ENCODE measurements around the gene BOK.
"Not testable (repeated sequence)": the region's sequence is repeated elsewhere in the genome, so short reads cannot be mapped to it uniquely, and the experiment has no call there.

The BOK gene

GRCh38 chr2:241574911-241575623 lies 16.5 kb downstream of the BOK start:
- DNase-seq, result no peak

DNA sequence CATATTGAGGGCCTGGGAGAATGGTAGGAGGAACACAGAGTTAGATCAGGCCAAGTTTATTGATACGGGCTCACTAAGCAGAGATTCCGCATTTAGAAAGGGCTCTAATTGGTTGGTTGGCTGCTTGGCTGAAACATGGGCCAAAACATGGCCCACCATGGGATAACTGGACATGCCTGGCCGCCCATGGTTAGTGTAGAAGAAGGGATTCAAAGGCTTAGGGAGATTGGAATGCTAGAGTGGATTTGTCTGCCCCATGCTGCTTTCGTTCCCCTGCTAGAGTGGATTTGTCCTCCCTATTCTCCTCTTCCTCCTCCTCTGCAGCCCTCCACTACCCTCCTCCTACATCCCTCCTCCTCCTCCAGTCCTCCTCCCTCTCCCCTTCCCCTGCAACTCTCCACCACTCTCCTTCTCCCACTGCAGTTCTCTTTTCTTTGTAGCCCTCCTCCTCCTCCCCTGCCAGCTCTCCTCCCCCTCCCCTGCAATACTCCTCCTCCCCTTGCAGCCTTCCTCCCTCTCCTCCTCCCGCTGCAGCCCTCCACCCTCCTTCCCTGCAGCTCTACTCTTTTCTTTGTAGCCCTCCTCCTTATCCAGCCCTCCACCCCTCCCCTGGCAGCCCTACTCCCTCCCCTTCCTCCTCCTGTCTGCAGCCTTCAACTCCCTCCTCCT lies 17.2 kb downstream of the BOK start:
- no peak for DNase-seq

DNA sequence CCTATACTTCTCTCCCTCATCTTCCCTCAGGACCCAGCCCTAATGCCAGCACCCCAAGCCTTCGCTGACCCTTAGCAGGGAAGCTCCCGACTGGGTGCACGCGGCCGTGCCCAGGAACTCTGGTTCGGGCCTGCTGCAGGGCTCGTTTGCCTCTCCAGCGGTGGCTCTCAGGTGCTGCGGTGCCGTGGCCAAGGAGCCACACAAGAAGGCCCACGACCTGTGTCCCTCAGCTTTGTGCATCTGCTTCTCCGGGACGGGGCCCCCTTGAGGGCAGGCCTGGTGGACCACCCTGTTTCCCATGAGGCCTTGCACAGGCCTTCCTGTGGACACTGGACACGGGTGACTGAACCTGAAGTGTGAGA lies 17.7 kb downstream of the BOK start:
- no peak for DNase-seq

- no peak for DNase-seq
These were observed 19.0 kb downstream of the BOK start for GRCh38 chr2:241577413-241578122.

DNA sequence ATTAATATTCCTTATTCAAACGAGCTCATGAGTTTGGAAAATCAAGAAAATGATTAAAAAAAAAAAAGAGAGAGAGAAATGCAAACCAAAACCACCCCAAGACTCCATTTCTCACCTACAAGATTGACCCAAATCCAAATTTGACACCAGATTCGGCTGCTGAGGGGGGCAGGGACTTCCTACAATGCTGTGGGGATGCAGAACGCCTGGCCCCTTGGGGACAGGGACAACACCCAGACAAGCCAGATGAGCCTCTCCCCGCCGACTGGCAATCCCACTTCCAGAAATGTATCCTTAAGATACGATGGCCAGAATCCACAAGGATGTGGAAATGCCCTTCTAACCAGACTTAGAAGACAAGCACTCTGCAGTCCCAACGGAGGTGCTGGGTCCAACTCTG lies 20.7 kb downstream of the BOK start:
- no peak for DNase-seq

GRCh38 chr2:241582328-241582727 lies 23.8 kb downstream of the BOK start:
- no peak for DNase-seq

- no peak for DNase-seq
These were observed 24.3 kb downstream of the BOK start for GRCh38 chr2:241582806-241583205.

DNA sequence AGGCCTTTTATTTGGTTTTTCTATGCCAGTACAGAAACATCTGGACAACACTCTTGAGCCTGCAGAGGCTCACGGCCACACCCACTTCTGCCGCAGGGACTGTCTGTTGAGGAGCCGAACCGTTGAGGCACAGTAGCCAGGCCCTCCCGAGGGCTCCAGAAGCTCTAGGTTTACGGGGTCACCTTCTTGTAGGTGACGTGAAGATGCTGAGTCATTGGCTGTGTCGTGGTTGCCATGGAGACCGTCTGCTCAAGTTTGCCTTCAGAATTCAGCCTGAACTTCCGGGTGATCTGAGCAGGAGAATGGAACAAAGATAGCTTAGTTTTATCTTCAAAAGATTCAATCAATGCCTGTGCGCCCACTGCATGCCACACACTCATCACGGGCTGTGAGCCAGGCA lies 25.9 kb downstream of the BOK start:
- no peak for DNase-seq

DNA sequence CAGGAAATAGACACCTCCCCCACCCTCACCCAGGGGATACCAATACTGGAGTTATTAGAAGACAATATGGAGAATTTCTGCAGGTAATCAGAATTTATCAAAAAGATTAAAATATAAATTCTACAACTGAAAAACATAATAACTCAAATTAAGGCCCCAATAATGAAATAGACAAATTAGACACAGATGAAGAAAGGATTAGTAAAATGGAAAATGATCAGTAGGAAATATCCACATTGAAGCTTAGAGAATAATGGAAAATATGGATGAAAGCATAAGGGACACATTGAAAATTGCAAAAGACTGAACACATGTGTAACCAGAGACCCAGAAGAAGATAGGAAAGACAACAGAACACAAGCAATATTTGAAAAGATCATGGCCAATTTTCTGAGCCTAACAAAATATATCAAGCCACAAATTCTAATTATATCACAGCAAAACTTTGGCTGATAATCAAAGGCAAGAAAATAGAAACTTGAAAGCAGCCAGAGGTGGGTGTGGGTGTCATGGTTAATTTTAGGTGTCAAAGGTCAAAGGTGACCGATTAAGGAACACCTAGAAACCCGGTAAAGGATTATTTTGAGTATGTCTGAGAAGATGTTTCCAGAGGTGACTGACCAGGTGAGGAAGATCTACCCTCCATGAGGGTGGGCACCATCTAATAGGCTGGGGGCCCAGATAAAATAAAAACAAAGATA lies 28.2 kb downstream of the BOK start:
- DNase-seq, result no peak

DNA sequence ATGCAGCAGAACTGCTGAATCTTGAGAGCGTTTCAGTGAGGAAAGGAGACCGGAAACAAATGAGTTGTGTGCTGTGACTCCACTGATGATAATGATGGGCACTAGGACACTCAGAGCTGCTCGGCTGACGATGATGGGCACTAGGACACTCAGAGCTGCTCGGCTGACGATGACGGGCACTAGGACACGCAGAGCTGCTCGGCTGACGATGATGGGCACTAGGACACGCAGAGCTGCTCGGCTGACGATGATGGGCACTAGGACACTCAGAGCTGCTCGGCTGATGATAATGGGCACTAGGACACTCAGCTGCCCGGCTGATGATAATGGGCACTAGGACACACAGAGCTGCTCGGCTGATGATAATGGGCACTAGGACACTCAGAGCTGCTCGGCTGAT lies 31.3 kb downstream of the BOK start:
- DNase-seq, result not testable (repeated sequence)

GRCh38 chr2:241590496-241591455 lies 32.2 kb downstream of the BOK start:
- not testable (repeated sequence) for DNase-seq

GRCh38 chr2:241592126-241592845 lies 33.7 kb downstream of the BOK start:
- DNase-seq, result no peak

GRCh38 chr2:241593271-241593670 lies 34.7 kb downstream of the BOK start:
- no peak for DNase-seq

- DNase-seq, result no peak
These were observed 37.1 kb downstream of the BOK start for GRCh38 chr2:241595600-241596140.

GRCh38 chr2:241597561-241597960 lies 39.0 kb downstream of the BOK start:
- DNase-seq, result no peak

- no peak for DNase-seq
These were observed 39.5 kb downstream of the BOK start for GRCh38 chr2:241598061-241598460.

GRCh38 chr2:241598487-241598886 lies 39.9 kb downstream of the BOK start:
- no peak for DNase-seq

DNA sequence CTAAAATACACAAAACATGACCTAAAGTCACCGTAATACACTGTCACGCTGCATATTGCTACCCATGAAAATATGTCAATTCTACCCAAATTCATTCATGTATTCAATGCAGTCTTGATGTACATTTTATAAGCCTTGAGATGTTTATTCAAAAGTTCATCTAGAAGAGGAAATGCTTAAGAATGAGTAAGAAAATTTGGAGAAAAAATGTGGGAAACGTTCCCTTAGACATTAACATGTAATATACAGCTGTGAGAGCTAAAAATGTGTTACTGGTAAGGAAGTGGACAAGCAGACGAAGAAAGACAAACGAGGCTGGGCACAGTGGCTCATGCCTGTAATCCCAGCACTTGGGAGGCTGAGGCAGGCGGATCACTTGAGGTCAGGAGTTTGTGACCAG lies 41.1 kb downstream of the BOK start:
- no peak for DNase-seq

- no peak for DNase-seq
These were observed 43.3 kb downstream of the BOK start for GRCh38 chr2:241601841-241602240.

- DNase-seq, result no peak
These were observed 44.2 kb downstream of the BOK start for GRCh38 chr2:241602720-241603119.

DNA sequence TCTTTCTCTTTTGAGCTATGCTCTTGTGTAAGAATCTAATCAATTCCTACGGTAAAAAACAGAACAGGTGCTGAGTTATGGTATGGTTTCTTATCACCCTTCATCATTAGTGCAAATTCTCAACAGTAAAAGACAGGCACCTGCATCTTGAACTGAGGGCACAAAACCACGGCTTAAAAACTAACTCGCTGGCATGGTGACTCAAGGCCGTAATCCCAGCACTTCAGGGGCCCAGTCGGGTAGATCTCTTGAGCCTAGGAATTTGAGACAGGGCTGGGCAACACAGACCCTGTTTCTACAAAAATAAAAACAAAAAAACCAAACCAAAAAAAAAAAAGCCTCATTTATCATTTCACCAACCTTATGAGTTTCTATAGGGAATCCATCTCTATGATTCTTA lies 45.1 kb downstream of the BOK start:
- DNase-seq, result no peak

Data from NCI-H526 treated with DMSO at 0.1 percent for 48 hours (cell line).